Measurements from ENCODE around the gene ADPRH. TPM values are rescaled to one million over a fixed set of nuclear protein-coding genes. Genes with fewer than 3 reads are reported as not detected.

The ADPRH gene
- total and polyA plus RNA-seq, 10 of the 15 experiments (the other 5 are each of a cell fraction or from before 2014, with no cell fraction given), result 2.3 to 32.6 (median 19.0) TPM

DNA sequence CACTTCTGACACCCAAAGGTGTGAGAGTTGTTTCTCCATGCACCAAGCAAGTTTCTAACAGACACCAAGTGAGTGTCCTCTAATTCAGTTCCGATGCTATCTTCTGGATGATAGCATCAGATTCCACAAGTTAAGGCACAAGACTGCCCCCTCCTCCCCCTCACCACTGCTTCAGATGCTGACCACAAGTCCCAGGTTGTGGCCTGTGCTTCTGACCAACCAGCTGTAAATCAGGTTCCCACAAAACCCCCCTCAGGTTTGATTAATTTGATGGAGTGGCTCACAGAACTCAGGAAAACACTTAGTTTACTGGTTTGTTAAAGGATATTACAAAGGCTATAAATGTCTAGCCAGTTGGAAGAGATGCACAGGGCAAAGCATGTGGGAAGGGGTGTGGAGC lies 11.4 kb downstream of the ADPRH start (continued):
- TF ChIP-seq, protein P1, sequence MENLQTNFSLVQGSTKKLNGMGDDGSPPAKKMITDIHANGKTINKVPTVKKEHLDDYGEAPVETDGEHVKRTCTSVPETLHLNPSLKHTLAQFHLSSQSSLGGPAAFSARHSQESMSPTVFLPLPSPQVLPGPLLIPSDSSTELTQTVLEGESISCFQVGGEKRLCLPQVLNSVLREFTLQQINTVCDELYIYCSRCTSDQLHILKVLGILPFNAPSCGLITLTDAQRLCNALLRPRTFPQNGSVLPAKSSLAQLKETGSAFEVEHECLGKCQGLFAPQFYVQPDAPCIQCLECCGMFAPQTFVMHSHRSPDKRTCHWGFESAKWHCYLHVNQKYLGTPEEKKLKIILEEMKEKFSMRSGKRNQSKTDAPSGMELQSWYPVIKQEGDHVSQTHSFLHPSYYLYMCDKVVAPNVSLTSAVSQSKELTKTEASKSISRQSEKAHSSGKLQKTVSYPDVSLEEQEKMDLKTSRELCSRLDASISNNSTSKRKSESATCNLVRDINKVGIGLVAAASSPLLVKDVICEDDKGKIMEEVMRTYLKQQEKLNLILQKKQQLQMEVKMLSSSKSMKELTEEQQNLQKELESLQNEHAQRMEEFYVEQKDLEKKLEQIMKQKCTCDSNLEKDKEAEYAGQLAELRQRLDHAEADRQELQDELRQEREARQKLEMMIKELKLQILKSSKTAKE (IDR thresholded peaks at IDR 0.05; ENCODE audit: low read depth, poor library complexity, severe bottlenecking), result no peak

DNA sequence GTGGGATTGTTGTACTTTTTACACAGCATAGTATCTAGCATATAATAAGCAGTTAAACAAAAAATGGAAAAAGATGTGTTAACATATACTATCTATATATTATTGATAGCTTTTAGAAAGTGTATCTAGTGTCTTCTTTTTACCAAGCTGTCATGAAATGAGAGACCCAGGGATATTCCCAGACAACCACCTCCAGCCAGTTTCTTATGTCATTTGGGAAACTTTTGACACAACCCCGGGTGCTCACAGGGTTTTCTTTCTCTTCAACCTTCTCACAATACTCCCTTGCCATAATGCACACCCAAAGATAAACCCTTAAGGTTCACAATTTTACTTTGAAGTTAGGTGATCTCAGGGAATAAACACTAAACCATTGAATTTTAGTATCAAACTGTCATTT lies 13.6 kb downstream of the ADPRH start:
- DNase-seq (ENCODE audit: low read depth, low spot score), result no peak
- ATAC-seq, result no peak
- POLR2A ChIA-PET, result interaction anchor here (1.0 to 3.5 kb wide), 4 partner anchors 12 to 141 kb away, joined by 3 to 36 read pairs (median 8); partner anchors contain the start of gene ADPRH
- Histone ChIP-seq H3K4me3 (no peak overlapping the region), H3K27me3 (replicated peaks in 1 of 2; ENCODE audit: control insufficient read depth in 2 of 2, insufficient read depth in 2 of 2, low read length in 1 of 2) (no peaks in the 10 kb centered on the region), H2AFZ (ENCODE audit: control insufficient read depth, low read depth, low read length) (no peak overlapping the region), H3K9ac (ENCODE audit: control insufficient read depth, insufficient read depth, low read length) (no peak overlapping the region), H3K36me3 (ENCODE audit: control insufficient read depth in 2 of 2, insufficient read depth in 2 of 2, low read length in 1 of 2) (peaks cover 0 to 4% of the 10 kb centered on the region in 2 experiments; a peak in 2 of 4 replicates), H3K4me1 (ENCODE audit: control insufficient read depth, insufficient read depth, low read length) (peaks cover 38% of the 10 kb centered on the region), H3K79me2 (ENCODE audit: control insufficient read depth, insufficient read depth, low read length) (peaks cover 4% of the 10 kb centered on the region; the same call in 1 of the 2 replicates), H3K9me3 (replicated peaks; ENCODE audit: control insufficient read depth, insufficient read depth, low read length) (peaks cover 16% of the 10 kb centered on the region), H3K27ac (ENCODE audit: control insufficient read depth, insufficient read depth) (no peak overlapping the region), H4K20me1 (ENCODE audit: control insufficient read depth, insufficient read depth) (no peaks in the 10 kb centered on the region), H3K4me2 (ENCODE audit: control insufficient read depth, insufficient read depth) (no peak overlapping the region)
- TF ChIP-seq JUNB (IDR thresholded peaks at IDR 0.05), result peak; percentile 16; the same call in 1 of the 2 replicates
- TF ChIP-seq, protein P1 (IDR thresholded peaks at IDR 0.05; ENCODE audit: low read depth, poor library complexity, severe bottlenecking), result peak; percentile 22
- TF ChIP-seq, protein P2, sequence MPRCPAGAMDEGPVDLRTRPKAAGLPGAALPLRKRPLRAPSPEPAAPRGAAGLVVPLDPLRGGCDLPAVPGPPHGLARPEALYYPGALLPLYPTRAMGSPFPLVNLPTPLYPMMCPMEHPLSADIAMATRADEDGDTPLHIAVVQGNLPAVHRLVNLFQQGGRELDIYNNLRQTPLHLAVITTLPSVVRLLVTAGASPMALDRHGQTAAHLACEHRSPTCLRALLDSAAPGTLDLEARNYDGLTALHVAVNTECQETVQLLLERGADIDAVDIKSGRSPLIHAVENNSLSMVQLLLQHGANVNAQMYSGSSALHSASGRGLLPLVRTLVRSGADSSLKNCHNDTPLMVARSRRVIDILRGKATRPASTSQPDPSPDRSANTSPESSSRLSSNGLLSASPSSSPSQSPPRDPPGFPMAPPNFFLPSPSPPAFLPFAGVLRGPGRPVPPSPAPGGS (IDR thresholded peaks at IDR 0.05; ENCODE audit: borderline replicate concordance, insufficient read depth, low read depth, low read length, poor library complexity, severe bottlenecking), result no peak
- in situ Hi-C loops (cut with MboI) (no loop called here), intact Hi-C loops (cut with micrococcal nuclease; ENCODE audit: unreplicated experiment) (no loop called here)
- no TSS peak for BruUV-seq (replicated peaks)
- SMC1A ChIA-PET (ENCODE audit: uncharacterized antibody, unreplicated experiment), result interaction anchor here (0.6 to 4.9 kb wide), 7 partner anchors 8 to 80 kb away, joined by 3 to 35 read pairs (median 3); partner anchors contain the start of gene ADPRH
- CTCF ChIA-PET, result interaction anchor here (0.9 to 3.5 kb wide), 4 partner anchors 12 to 73 kb away, joined by 3 to 17 read pairs (median 4); partner anchors contain the start of gene CD80
- 0% methylated on average over 1 of the region's 1 CpG for WGBS (ENCODE audit: insufficient coverage, insufficient replicate concordance, low lambda C conversion rate, missing lambda C conversion rate)
- no peak for FAIRE-seq
- RAD21 ChIA-PET (ENCODE audit: unreplicated experiment), result interaction anchor here (1.3 to 2.2 kb wide), 4 partner anchors 8 to 88 kb away, joined by 3 to 16 read pairs (median 4); partner anchors contain the start of gene ADPRH
